ENCODE data around the gene SYT1.

The SYT1 gene

GRCh38 chr12:79073506-79073905 is 208.9 kb downstream of the SYT1 start:
- H3K4me3 ChIP-seq (ENCODE audit: low read length): no peak overlapping the region
- no peak for TF ChIP-seq CTCF (IDR thresholded peaks at IDR 0.05; ENCODE audit: insufficient read depth, low read depth, low read length, missing control alignments)
- DNase-seq (ENCODE audit: low read depth): no peak

GRCh38 chr12:79082595-79082994 is 218.0 kb downstream of the SYT1 start:
- DNase-seq (ENCODE audit: low read depth): no peak
- no peak for TF ChIP-seq CTCF (IDR thresholded peaks at IDR 0.05; ENCODE audit: insufficient read depth, low read depth, low read length, missing control alignments)
- H3K4me3 ChIP-seq (ENCODE audit: low read length): no peak overlapping the region

- TF ChIP-seq CTCF (IDR thresholded peaks at IDR 0.05; ENCODE audit: insufficient read depth, low read depth, low read length, missing control alignments): no peak
- no peak overlapping the region for H3K4me3 ChIP-seq (ENCODE audit: low read length)
- peak; percentile 13 for DNase-seq (ENCODE audit: low read depth)
Measured at GRCh38 chr12:79083181-79083580, 218.6 kb downstream of the SYT1 start.

GRCh38 chr12:79085106-79085682 is 220.6 kb downstream of the SYT1 start:
- no peak for DNase-seq (ENCODE audit: low read depth)
- no peak for TF ChIP-seq CTCF (IDR thresholded peaks at IDR 0.05; ENCODE audit: insufficient read depth, low read depth, low read length, missing control alignments)
- no peak overlapping the region for H3K4me3 ChIP-seq (ENCODE audit: low read length)

GRCh38 chr12:79086541-79087296 is 222.1 kb downstream of the SYT1 start:
- no peak for TF ChIP-seq CTCF (IDR thresholded peaks at IDR 0.05; ENCODE audit: insufficient read depth, low read depth, low read length, missing control alignments)

GRCh38 chr12:79098530-79098929 is 234.0 kb downstream of the SYT1 start:
- H3K4me3 ChIP-seq (ENCODE audit: low read length): no peak overlapping the region
- peak; percentile 7 for DNase-seq (ENCODE audit: low read depth)
- no peak for TF ChIP-seq CTCF (IDR thresholded peaks at IDR 0.05; ENCODE audit: insufficient read depth, low read depth, low read length, missing control alignments)

More at GRCh38 chr12:79086541-79087296, 222.1 kb downstream of the SYT1 start:
- no peak for DNase-seq (ENCODE audit: low read depth)
- H3K4me3 ChIP-seq (ENCODE audit: low read length): no peak overlapping the region
